GM10248 (cell line): ENCODE results near the gene CENPC.
"Not testable (repeated sequence)": the region's sequence is repeated elsewhere in the genome, so short reads cannot be mapped to it uniquely, and the experiment has no call there.

ENCODE experiments used
- CTCF ChIA-PET: fragments of 300-600 bp; sonication (Branson Sonifier 250); formaldehyde crosslinking; extraction: SDS; loops from one replicate; lab custom pipeline; 2021; ENCODE audit warnings: antibody characterized with exemption; lab: Yijun Ruan, JAX
- POLR2A ChIA-PET: fragments of 350-650 bp; sonication (Branson Sonifier 250); formaldehyde crosslinking; extraction: SDS; loops from one replicate; lab custom pipeline; 2020; ENCODE audit warnings: antibody characterized with exemption; lab: Yijun Ruan, JAX
- DNase-seq: peaks from one replicate; pipeline ENCODE4 v3.0.0; 2012; ENCODE audit errors: extremely low spot score
- TF ChIP-seq, protein P1 (sequence below): IDR thresholded peaks from 2 replicates; pipeline ENCODE4 v1.5.1; 2012; ENCODE audit warnings: mild to moderate bottlenecking, low read depth; ENCODE audit errors: extremely low read depth, missing control alignments, control extremely low read depth

Gene CENPC

DNA sequence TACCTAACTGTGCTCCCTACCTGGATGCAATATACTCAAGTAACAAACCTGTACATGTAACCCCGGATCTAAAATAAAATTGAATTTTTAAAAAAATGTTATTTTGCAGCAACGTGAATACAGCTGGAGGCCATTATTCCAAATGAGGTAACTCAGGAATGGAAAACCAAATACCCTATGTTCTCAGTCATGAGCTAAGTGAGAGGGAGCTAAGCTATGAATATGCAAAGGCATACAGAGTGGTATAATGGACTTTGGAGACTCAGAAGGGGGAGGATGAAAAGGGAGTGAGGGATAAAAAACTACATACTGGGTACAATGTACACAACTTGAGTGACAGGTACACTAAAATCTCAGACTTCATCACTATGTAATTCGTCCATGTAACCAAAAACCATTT is 78.6 kb downstream of the CENPC start:
- CTCF ChIA-PET = interaction anchor here (1.6 kb wide), 1 partner anchor 9 kb away, joined by 3 read pairs; no protein-coding TSS in a partner anchor

DNA sequence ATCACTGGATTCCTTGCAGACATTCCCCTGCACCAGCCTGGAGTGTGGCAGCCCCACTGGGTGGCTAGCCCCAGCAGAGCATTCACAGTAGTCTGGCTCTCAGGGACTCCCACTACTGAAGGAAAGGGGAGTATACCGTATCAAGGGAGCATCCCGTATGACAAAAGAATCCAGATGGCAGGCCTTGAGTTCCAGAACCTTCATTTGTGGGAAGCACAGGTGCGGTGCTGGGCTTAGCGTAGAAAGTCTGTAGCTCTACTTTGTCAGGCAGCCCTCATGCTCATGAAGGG is 79.6 kb downstream of the CENPC start:
- POLR2A ChIA-PET = no interaction called here
- TF ChIP-seq, protein P1, sequence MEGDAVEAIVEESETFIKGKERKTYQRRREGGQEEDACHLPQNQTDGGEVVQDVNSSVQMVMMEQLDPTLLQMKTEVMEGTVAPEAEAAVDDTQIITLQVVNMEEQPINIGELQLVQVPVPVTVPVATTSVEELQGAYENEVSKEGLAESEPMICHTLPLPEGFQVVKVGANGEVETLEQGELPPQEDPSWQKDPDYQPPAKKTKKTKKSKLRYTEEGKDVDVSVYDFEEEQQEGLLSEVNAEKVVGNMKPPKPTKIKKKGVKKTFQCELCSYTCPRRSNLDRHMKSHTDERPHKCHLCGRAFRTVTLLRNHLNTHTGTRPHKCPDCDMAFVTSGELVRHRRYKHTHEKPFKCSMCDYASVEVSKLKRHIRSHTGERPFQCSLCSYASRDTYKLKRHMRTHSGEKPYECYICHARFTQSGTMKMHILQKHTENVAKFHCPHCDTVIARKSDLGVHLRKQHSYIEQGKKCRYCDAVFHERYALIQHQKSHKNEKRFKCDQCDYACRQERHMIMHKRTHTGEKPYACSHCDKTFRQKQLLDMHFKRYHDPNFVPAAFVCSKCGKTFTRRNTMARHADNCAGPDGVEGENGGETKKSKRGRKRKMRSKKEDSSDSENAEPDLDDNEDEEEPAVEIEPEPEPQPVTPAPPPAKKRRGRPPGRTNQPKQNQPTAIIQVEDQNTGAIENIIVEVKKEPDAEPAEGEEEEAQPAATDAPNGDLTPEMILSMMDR = no peak
- DNase-seq = no peak
- CTCF ChIA-PET = interaction anchor here (0.9 to 1.7 kb wide), 2 partner anchors 12 to 33 kb away, joined by 3 to 5 read pairs; no protein-coding TSS in a partner anchor

More for the DNA sequence above, 78.6 kb downstream of the CENPC start:
- no peak for DNase-seq
- TF ChIP-seq, protein P1 = no peak
- POLR2A ChIA-PET = no interaction called here

DNA sequence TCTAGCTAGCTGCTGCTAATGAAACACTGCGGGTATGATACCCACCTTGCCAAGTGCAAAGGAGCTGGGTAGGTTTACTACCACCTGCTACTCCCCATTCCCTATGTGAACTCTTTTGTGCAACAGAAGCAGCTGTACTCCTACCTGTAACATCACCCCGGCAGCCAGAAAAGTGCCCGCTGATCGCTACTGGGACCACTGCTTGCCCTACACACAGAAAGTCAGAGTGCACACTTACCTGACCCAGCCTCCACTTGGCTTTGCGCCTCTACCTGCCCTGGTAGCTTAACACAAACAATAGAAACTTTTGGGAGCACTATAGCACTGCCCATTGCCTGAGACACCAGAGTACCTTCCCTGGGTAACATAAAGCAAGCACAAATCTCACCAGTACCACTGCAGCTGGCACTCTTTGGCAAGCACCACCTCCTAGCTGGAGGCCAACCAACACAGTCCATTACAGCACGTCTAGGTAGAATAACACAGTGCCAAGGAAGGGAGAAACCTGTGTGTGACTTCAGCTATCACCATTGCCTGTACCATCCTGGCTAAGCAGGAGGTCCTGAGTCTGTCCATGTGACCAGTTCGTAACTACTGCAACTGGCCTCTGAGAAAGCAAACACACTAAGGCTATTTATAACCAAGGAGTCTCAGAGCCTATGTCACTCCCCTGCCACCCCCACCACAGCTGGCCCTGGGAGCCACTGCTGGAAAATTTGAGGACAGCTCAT is 80.1 kb downstream of the CENPC start:
- ChIA-PET POLR2A (no interaction called here), CTCF (interaction anchor here (0.9 to 1.7 kb wide), 2 partner anchors 13 to 33 kb away, joined by 3 to 5 read pairs; no protein-coding TSS in a partner anchor)
- DNase-seq = no peak
- TF ChIP-seq, protein P1 = no peak

DNA sequence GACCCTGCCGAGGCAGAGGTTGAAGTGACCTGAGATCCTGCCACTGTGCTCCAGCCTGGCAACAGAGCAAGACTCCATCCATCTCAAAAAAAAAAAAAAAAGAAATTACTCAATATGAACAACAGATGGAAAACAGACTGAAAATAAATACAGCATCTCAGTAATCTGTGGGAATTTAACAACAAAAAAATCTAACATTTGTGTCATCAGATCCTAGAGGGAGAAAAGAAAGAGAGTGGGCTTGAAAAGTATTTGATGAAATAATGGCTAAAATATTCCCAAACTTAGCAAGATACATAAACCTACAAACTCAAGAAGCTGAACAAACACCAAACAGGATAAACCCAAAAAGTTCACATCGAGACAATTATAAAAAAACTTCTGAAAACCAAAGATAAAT is 84.7 kb downstream of the CENPC start:
- no peak for DNase-seq
- ChIA-PET CTCF (no interaction called here), POLR2A (no interaction called here)
- TF ChIP-seq, protein P1 = no peak

DNA sequence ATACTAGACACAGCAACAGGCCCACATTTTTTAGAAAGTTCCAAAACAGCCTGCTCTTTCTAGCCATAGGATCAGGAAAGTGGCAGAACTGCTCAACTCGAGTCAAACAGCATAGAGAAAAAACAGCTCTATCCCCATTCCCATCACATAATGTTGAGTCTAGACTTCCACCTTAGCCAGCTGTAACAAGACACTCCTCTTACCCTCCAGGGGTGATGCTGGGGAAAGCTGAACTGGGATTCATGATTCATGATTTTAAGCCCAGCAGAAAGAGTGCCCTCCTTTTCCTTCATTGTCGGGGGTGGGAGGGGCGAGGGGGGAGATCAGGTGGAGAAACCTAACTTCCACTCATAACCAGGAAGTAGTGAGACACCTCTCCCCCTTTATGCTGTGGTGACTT is 86.1 kb downstream of the CENPC start:
- CTCF ChIA-PET = no interaction called here
- TF ChIP-seq, protein P1 = no peak
- DNase-seq = no peak
- POLR2A ChIA-PET = no interaction called here

DNA sequence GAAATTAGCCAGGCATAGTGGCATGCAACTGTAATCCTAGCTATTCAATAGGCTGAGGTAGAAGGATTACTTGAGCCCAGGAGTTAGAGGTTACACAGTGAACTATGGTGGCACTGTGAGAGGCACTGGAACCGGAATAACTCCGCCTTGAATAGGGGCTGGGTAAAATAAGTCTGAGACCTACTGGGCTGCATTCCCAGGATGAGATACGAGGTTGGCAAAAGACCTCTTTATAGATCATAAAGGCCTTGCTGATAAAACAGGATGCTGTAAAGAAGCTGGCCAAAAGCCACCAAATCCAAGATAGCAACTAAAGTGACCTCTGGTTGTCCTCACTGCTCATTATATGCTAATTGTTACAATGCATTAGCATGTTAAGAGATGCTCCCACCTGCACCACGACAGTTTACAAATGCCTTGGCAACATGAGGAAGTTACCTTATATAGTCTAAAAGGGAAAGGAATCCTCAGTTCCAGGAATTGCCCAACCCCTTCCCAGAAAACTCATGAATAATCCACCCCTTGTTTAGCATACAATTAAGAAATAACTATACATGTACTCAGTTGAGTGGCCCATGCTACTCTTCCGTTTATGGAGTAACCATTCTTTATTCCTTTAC is 88.6 kb downstream of the CENPC start:
- DNase-seq = no peak
- POLR2A ChIA-PET = no interaction called here
- TF ChIP-seq, protein P1 = no peak
- CTCF ChIA-PET = no interaction called here

DNA sequence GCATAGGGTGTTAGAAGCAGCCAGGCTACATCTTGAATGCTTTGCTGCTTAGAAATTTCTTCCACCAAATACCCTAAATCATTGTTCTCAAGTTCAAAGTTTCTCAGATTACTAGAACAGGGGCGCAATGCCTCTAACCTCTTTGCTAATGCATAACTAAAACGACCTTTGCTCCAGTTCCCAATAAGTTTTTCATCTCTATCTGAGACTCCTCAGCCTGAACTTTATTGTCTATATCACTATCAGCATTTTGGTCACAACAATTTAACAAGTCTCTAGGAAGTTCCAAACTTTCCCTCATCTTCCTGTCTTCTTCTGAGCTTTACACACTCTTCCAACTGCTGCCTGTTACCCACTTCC is 92.5 kb downstream of the CENPC start:
- POLR2A ChIA-PET, DNase-seq: not testable (repeated sequence)
- CTCF ChIA-PET = interaction anchor here (1.3 kb wide), 1 partner anchor 93 kb away, joined by 3 read pairs; the partner anchor contains the start of gene CENPC
